PC-9 (cell line): Measurements from ENCODE around the gene TMPRSS7.

Experiments
- CTCF ChIP-seq: fragments of 200-600 bp; sonication (generic); conservative IDR thresholded peaks from 2 replicates; pipeline ENCODE4 v1.6.1; 2017; ENCODE audit warnings: mixed run types, antibody characterized with exemption, mild to moderate bottlenecking, moderate library complexity
- EZH2 ChIP-seq: fragments of 200-600 bp; sonication (generic); IDR thresholded peaks from 2 replicates; pipeline ENCODE4 v1.8.0; 2017; ENCODE audit warnings: antibody characterized with exemption, low read depth

DNA sequence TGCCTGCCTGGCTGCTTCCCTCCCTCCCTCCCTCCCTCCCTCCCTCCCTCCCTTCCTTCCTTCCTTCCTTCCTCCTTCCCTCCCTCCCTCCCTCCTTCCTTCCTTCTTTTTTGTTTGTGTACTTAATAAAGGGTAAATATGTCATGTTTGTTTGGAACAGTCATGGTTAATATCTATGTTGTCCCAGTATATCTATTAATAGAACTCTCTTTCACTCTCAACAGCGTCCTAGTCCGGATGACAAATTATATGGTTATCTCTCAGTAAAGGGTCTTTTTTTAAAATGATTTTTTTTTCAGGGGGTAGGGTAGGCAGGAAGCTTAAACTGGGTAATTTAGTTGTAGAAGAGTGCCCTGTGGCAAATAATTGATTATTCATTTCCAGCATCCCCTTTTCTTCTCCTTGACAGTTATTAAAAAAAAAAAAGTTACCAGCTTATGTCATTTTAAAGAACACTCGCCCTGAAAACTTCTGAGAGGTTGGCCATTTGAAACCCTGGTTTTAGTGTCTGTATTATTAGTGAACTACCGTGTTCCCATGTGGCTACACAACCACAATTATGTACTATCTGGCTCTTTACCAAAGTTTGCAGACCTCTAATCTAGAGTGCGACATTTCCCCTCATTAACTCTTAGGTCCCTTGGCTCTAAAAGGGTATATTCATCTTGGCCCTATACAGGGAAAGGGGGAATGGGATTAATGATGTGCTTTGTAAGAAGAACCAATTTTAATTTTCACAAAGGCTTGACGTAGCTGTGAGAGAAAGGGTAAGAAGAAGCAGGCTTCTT, 22.1 kb upstream of the TMPRSS7 start:
- TF ChIP-seq CTCF (no peak), EZH2 (no peak)
